SU-DHL-6 (cell line): Measurements from ENCODE around the gene TOM1L2.

Experiments
- H2AFZ ChIP-seq: fragments of 200-600 bp; sonication (generic); 2 replicates; pipeline ENCODE4 v1.6.1; 2014; ENCODE audit warnings: low read depth, mild to moderate bottlenecking, moderate library complexity, mixed read lengths, antibody characterized with exemption, low read length; ENCODE audit not compliant: severe bottlenecking
- H3F3A ChIP-seq: fragments of 200-600 bp; shearing (Covaris generic); 2 replicates; pipeline ENCODE4 v1.6.0; 2016; ENCODE audit warnings: antibody characterized with exemption, mild to moderate bottlenecking; ENCODE audit not compliant: insufficient read depth
- H3K27ac ChIP-seq: fragments of 200-600 bp; sonication (generic); 2 replicates; pipeline ENCODE4 v1.5.1; 2016; ENCODE audit warnings: low read depth, mild to moderate bottlenecking, low read length, moderate library complexity, mixed read lengths
- H3K27me3 ChIP-seq: fragments of 200-600 bp; sonication (generic), shearing (Covaris generic); 2 replicates; pipeline ENCODE4 v1.6.0; 2014; ENCODE audit warnings: mild to moderate bottlenecking, low read length
- H3K36me3 ChIP-seq: fragments of 200-600 bp; sonication (generic); 2 replicates; pipeline ENCODE4 v1.6.1; 2014; ENCODE audit warnings: mild to moderate bottlenecking, low read length, mixed read lengths
- H3K4me2 ChIP-seq: fragments of 300-600, 200-600 bp; shearing (Covaris generic), sonication (generic); 2 replicates; pipeline ENCODE4 v1.6.0; 2014; ENCODE audit warnings: low read length, low read depth, mild to moderate bottlenecking; ENCODE audit not compliant: poor library complexity, severe bottlenecking
- H3K4me3 ChIP-seq: fragments of 200-600 bp; sonication (generic); 2 replicates; pipeline ENCODE4 v1.5.1; 2014; ENCODE audit warnings: antibody characterized with exemption, low read length, mild to moderate bottlenecking, mixed read lengths; ENCODE audit not compliant: insufficient read depth, poor library complexity, severe bottlenecking
- H3K79me2 ChIP-seq: fragments of 200-600 bp; sonication (generic); 2 replicates; pipeline ENCODE4 v1.6.1; 2014; ENCODE audit warnings: mild to moderate bottlenecking, low read length, moderate library complexity; ENCODE audit not compliant: insufficient read depth
- H3K9ac ChIP-seq: fragments of 200-600 bp; sonication (generic); 2 replicates; pipeline ENCODE4 v1.7.0; 2014; ENCODE audit warnings: mild to moderate bottlenecking, low read length
- H3K9me2 ChIP-seq: fragments of 200-600 bp; sonication (generic); replicated peaks from 2 replicates; pipeline ENCODE4 v1.6.1; 2014; ENCODE audit warnings: low read length; ENCODE audit not compliant: insufficient read depth
- H3K9me3 ChIP-seq: fragments of 200-600 bp; sonication (generic); 2 replicates; pipeline ENCODE4 v1.6.1; 2014; ENCODE audit warnings: low read length, mixed read lengths; ENCODE audit not compliant: insufficient read depth
- H4K20me1 ChIP-seq: fragments of 200-600 bp; sonication (generic); 2 replicates; pipeline ENCODE4 v1.6.1; 2014; ENCODE audit warnings: low read depth, mild to moderate bottlenecking, antibody characterized with exemption, low read length, moderate library complexity, mixed read lengths
- CTCF ChIP-seq: fragments of 200-600 bp; sonication (generic); IDR thresholded peaks from one replicate; pipeline ENCODE4 v1.5.1; 2017; ENCODE audit warnings: antibody characterized with exemption, mild to moderate bottlenecking, low read length, moderate library complexity; ENCODE audit not compliant: insufficient read depth, poor library complexity, severe bottlenecking
- EZH2phosphoT487 ChIP-seq: fragments of 200-600 bp; sonication (generic), shearing (Covaris generic); conservative IDR thresholded peaks from 2 replicates; pipeline ENCODE4 v1.6.1; 2018; ENCODE audit warnings: mild to moderate bottlenecking, antibody characterized with exemption, low read length, moderate library complexity, mixed read lengths

TOM1L2 gene

GRCh38 chr17:17820463-17821158 is 151.6 kb downstream of the TOM1L2 start:
- H2AFZ ChIP-seq: no peak overlapping the region
- no peaks in the 10 kb centered on the region for H3K9me2 ChIP-seq
- no peaks in the 10 kb centered on the region for H3K9me3 ChIP-seq
- no peak overlapping the region for H3K4me3 ChIP-seq
- H3K79me2 ChIP-seq: peaks cover 25% of the 10 kb centered on the region
- no peak overlapping the region for H3K9ac ChIP-seq
- H3K4me2 ChIP-seq: no peak overlapping the region
- no peak for TF ChIP-seq CTCF
- H3K27ac ChIP-seq: no peak overlapping the region
- H3K27me3 ChIP-seq: no peaks in the 10 kb centered on the region
- no peaks in the 10 kb centered on the region for H3K36me3 ChIP-seq
- no peaks in the 10 kb centered on the region for H4K20me1 ChIP-seq
- H3F3A ChIP-seq: peaks cover 4% of the 10 kb centered on the region; the same call in 1 of the 2 replicates

- TF ChIP-seq CTCF (no peak), EZH2phosphoT487 (no peak)
- Histone ChIP-seq H3K79me2 (peaks cover 25% of the 10 kb centered on the region), H3K9ac (no peak overlapping the region), H3K27me3 (no peaks in the 10 kb centered on the region), H3K9me2 (no peaks in the 10 kb centered on the region), H2AFZ (no peak overlapping the region), H3K4me2 (no peak overlapping the region), H3F3A (peaks cover 4% of the 10 kb centered on the region; the same call in 1 of the 2 replicates), H3K9me3 (no peaks in the 10 kb centered on the region), H4K20me1 (no peaks in the 10 kb centered on the region), H3K36me3 (no peaks in the 10 kb centered on the region), H3K4me3 (no peak overlapping the region), H3K27ac (no peak overlapping the region)
Observed at GRCh38 chr17:17820046-17820445, 152.2 kb downstream of the TOM1L2 start.

- Histone ChIP-seq H3K36me3 (no peaks in the 10 kb centered on the region), H3K4me2 (no peak overlapping the region)
Observed at GRCh38 chr17:17819561-17819995, 152.6 kb downstream of the TOM1L2 start.

More at GRCh38 chr17:17819561-17819995, 152.6 kb downstream of the TOM1L2 start:
- H3K27ac ChIP-seq: no peak overlapping the region
- no peaks in the 10 kb centered on the region for H3K9me3 ChIP-seq
- TF ChIP-seq EZH2phosphoT487: no peak
- TF ChIP-seq CTCF: no peak
- peaks cover 4% of the 10 kb centered on the region; the same call in 1 of the 2 replicates for H3F3A ChIP-seq
- H2AFZ ChIP-seq: no peak overlapping the region
- H3K9me2 ChIP-seq: no peaks in the 10 kb centered on the region
- H3K27me3 ChIP-seq: no peaks in the 10 kb centered on the region
- no peaks in the 10 kb centered on the region for H4K20me1 ChIP-seq
- peaks cover 25% of the 10 kb centered on the region for H3K79me2 ChIP-seq
- no peak overlapping the region for H3K4me3 ChIP-seq
- H3K9ac ChIP-seq: no peak overlapping the region
